ENCODE measurements around the gene MVK.

GRCh38 chr12:109621211-109621694 lies 47.7 kb downstream of the MVK start:
- no peak for TF ChIP-seq CTCF (conservative IDR thresholded peaks at IDR 0.05; ENCODE audit: low read length)
- no peak for TF ChIP-seq EZH2phosphoT487 (IDR thresholded peaks at IDR 0.05; ENCODE audit: borderline replicate concordance)
